Kidney (tissue), 14 donors: ENCODE measurements around the gene C1QL1. TPM values are rescaled to one million over a fixed set of nuclear protein-coding genes. Genes with fewer than 3 reads are reported as not detected.

Experiments used
- DNase-seq, 5 donors: peaks; one replicate each; pipeline ENCODE4 v3.0.0-alpha.2; 2013 to 2020
- FAIRE-seq: peaks from 2 replicates; lab custom pipeline; 2012; peaks lifted over from hg19 to GRCh38; lab: Jason Lieb, UNC
- H3K27ac ChIP-seq, 2 donors: one replicate each; pipeline ENCODE4 v1.7.0; 2013; ENCODE audit warnings: low read depth in 2 of 2, low read length in 2 of 2, inconsistent platforms in 1 of 2
- H3K27me3 ChIP-seq: one replicate; pipeline ENCODE4 v1.7.1; 2013; ENCODE audit warnings: low read length, inconsistent platforms; ENCODE audit not compliant: control insufficient read depth, insufficient read depth
- H3K36me3 ChIP-seq, 3 donors: one replicate each; pipeline versions ENCODE4 v1.7.0 to v1.7.1; 2013; ENCODE audit warnings: low read length in 3 of 3, control low read depth in 1 of 3, inconsistent platforms in 1 of 3; ENCODE audit not compliant: insufficient read depth in 3 of 3, control insufficient read depth in 2 of 3
- H3K4me1 ChIP-seq, 3 donors: one replicate each; pipeline versions ENCODE4 v1.7.0 to v1.7.1; 2013; ENCODE audit warnings: low read length in 3 of 3, inconsistent platforms in 1 of 3, low read depth in 1 of 3; ENCODE audit not compliant: control insufficient read depth in 2 of 3, insufficient read depth in 2 of 3
- H3K4me3 ChIP-seq, 3 donors: one replicate each; pipeline versions ENCODE4 v1.7.0 to v1.8.1; 2013; ENCODE audit warnings: low read length in 3 of 3, control low read depth in 1 of 3, inconsistent platforms in 1 of 3
- H3K9ac ChIP-seq, 3 donors: one replicate each; pipeline versions ENCODE4 v1.7.0 to v1.7.1; 2013; ENCODE audit warnings: low read length in 3 of 3, control low read depth in 1 of 3, inconsistent platforms in 1 of 3
- H3K9me3 ChIP-seq, 3 donors: one replicate each; pipeline versions ENCODE4 v1.7.0 to v1.7.1; 2013; ENCODE audit warnings: low read length in 3 of 3, control low read depth in 1 of 3, inconsistent platforms in 1 of 3; ENCODE audit not compliant: control insufficient read depth in 2 of 3, insufficient read depth in 1 of 3
- intact Hi-C: fragments of 100-400 bp; cut with DNase I; formaldehyde crosslinking; loops from one replicate; pipeline ENCODE4 v1.11.1; 2022
- polyA plus RNA-seq: library from polyadenylated mRNA; stranded (reverse); fragments of 350-450 nt; fragmentation: Illumina TruSeq; extraction: RNeasy Lipid Tissue Mini Kit (QIAGEN cat#74804); gene quantifications from one replicate; pipeline ENCODE4 v1.2.3, GENCODE V29; 2014; ENCODE audit warnings: low read depth, low replicate concordance; ENCODE audit not compliant: insufficient read depth
- total RNA-seq: library from RNA; stranded (reverse); fragmentation: NEBNext Ultra II Directional; extraction: Animal tissue kit (Norgen Biotek cat#: 25700); gene quantifications from one replicate; pipeline ENCODE4 v1.2.1, GENCODE V29; 2021
- TF ChIP-seq, protein P1 (sequence below): IDR thresholded peaks from 3 replicates; pipeline ENCODE4 v1.5.1; 2012; ENCODE audit warnings: mild to moderate bottlenecking, moderate library complexity, borderline replicate concordance; ENCODE audit not compliant: insufficient read depth; ENCODE audit errors: extremely low read depth
- donor health status: control.
- donor health status: control.
- donor health status: control.
- donor health status: control.
- donor health status: control.
- donor health status: DM: yes; HTN: yes; CAD: no.
- donor health status: Normal renal cell carcinoma (clear cell type).

C1QL1 gene
- total and polyA plus RNA-seq, 2 donors from 2014 or later: 0.76 to 25.4 TPM

DNA sequence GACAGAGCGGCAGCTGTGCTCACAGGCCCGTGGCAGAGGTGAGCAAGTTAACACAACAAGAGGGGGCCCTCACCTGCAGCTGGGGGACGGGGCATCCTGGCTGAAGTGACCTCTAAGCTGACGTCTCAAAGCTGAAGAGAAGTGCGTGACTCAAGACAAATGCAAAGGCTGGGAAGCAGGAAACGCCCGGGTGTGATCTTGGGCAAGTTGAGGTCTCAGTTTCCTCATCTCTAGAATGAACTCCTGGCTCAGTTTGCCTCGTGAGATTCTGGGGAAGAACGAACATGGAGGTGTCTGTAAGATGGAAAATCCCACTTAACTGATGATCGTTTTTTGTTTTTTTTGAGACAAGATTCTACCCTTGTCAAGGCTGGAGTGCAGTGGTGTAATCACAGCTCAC is 40.1 kb upstream of the C1QL1 start:
- no peak for FAIRE-seq
- DNase-seq: no peak
- no peak overlapping the region for H3K27ac ChIP-seq
- TF ChIP-seq, protein P1, sequence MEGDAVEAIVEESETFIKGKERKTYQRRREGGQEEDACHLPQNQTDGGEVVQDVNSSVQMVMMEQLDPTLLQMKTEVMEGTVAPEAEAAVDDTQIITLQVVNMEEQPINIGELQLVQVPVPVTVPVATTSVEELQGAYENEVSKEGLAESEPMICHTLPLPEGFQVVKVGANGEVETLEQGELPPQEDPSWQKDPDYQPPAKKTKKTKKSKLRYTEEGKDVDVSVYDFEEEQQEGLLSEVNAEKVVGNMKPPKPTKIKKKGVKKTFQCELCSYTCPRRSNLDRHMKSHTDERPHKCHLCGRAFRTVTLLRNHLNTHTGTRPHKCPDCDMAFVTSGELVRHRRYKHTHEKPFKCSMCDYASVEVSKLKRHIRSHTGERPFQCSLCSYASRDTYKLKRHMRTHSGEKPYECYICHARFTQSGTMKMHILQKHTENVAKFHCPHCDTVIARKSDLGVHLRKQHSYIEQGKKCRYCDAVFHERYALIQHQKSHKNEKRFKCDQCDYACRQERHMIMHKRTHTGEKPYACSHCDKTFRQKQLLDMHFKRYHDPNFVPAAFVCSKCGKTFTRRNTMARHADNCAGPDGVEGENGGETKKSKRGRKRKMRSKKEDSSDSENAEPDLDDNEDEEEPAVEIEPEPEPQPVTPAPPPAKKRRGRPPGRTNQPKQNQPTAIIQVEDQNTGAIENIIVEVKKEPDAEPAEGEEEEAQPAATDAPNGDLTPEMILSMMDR: no peak
- no peak overlapping the region for H3K9ac ChIP-seq
- intact Hi-C loops: no loop called here
- H3K4me3 ChIP-seq: no peak overlapping the region
- no peaks in the 10 kb centered on the region for H3K9me3 ChIP-seq
- no peaks in the 10 kb centered on the region for H3K27me3 ChIP-seq
- no peaks in the 10 kb centered on the region for H3K36me3 ChIP-seq
- no peaks in the 10 kb centered on the region for H3K4me1 ChIP-seq

DNA sequence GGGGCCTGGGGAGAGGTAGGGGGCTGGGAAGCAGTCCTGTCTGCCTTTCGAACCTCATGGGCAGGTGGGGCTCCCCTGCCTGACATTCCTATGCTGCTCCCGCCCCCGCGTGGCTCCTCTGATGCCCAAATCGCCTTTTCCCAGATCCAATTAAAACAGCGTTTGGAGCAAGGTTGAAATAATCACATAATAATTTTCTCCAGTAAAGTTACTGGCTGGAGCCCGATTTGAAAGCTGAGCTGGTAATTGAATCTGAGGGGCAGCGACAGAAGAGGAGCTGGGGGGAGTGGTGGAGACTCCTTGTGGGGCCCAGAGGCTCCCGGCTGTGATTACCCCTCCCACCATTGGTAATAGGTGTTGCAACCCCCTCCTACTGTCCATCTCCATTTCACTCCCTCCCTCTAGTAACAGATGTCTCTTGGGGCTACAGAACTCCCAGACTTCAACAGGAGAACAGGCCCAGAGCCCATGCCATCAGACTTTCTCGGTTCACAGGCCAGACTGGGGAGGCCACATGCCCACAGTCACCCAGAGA is 38.9 kb upstream of the C1QL1 start:
- Histone ChIP-seq H3K36me3 (no peaks in the 10 kb centered on the region), H3K27me3 (no peaks in the 10 kb centered on the region), H3K9me3 (no peaks in the 10 kb centered on the region), H3K9ac (no peak overlapping the region), H3K27ac (no peak overlapping the region), H3K4me3 (no peak overlapping the region), H3K4me1 (no peaks in the 10 kb centered on the region)
- FAIRE-seq: no peak
- intact Hi-C loops: no loop called here
- peak in 4 of 5 donors; percentile 71 to 85 (median 73) for DNase-seq
- TF ChIP-seq, protein P1: no peak

DNA sequence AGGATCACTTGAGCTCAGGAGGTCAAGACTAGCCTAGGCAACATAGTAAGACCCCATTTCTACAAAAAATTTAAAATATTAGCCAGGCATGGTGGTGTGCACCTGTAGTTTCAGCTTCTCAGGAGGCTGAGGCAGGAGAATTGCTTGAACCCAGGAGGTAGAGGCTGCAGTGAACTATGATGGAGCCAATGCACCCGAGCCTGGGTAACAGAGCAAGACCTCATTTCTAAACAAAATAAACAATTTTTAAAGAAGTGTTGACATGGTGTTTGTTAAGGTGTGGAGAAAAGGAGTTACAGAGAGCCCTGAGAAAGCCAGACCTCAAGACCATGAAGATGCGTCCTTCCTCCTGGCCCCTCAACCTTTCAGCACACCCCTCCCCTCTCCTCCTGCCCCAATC is 37.6 kb upstream of the C1QL1 start:
- TF ChIP-seq, protein P1: no peak
- Histone ChIP-seq H3K9me3 (no peaks in the 10 kb centered on the region), H3K27ac (no peak overlapping the region), H3K4me3 (no peak overlapping the region), H3K27me3 (no peaks in the 10 kb centered on the region), H3K36me3 (no peaks in the 10 kb centered on the region), H3K4me1 (no peaks in the 10 kb centered on the region), H3K9ac (no peak overlapping the region)
- no peak for FAIRE-seq
- intact Hi-C loops: no loop called here
- DNase-seq: no peak

DNA sequence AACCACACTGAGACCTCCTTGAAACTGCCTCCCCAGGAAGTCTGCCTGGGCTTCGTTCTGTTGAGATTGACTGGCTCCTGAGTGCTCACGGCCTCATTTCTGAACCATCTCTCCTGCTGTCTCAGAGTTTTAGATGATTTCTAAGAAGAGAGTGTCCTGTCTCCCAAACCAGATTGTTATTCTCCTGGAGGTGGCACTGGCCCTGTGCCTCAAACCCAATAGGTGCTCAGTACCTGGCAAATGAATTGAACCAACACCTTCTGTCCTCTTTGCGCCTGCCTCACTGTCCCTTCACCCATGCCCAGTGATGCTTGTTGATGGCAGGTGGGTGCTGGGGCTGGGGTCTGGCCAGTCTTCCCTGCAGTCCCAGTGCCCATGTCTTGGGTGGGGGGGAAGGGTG is 36.3 kb upstream of the C1QL1 start:
- TF ChIP-seq, protein P1: no peak
- no peak overlapping the region for H3K9ac ChIP-seq
- DNase-seq (no peak), FAIRE-seq (no peak)
- no peaks in the 10 kb centered on the region for H3K27me3 ChIP-seq
- H3K4me1 ChIP-seq: no peaks in the 10 kb centered on the region
- H3K4me3 ChIP-seq: no peak overlapping the region
- no peaks in the 10 kb centered on the region for H3K36me3 ChIP-seq
- intact Hi-C loops: no loop called here
- no peak overlapping the region for H3K27ac ChIP-seq
- peaks cover 0 to 3% (median 0%) of the 10 kb centered on the region in 3 donors for H3K9me3 ChIP-seq
